Testis (tissue), 2 donors: ENCODE data around the gene RBM6.

Source experiments
- CTCF ChIP-seq, 3 experiments: fragments of 450-650 bp in 2 of 3; fragments of 200-600 bp in 1 of 3; sonication (generic) in 1 of 3; IDR thresholded peaks; one replicate each; pipeline ENCODE4 v1.5.1; 2016 to 2019; ENCODE audit warnings: antibody characterized with exemption in 3 of 3, mild to moderate bottlenecking in 2 of 3, moderate library complexity in 1 of 3
- POLR2A ChIP-seq: fragments of 450-650 bp; IDR thresholded peaks from one replicate; pipeline ENCODE4 v1.6.1; 2017; ENCODE audit warnings: antibody characterized with exemption, mild to moderate bottlenecking, moderate library complexity

GRCh38 chr3:50001511-50001910 lies 61.6 kb downstream of the RBM6 start:
- TF ChIP-seq CTCF (IDR thresholded peaks at IDR 0.05): no peak
- TF ChIP-seq POLR2A: no peak
